Adrenal gland (tissue), 12 donors: ENCODE results near the gene UBE2N. TPM values are rescaled to one million over a fixed set of nuclear protein-coding genes. Genes with fewer than 3 reads are reported as not detected.

Experiments
- DNase-seq, 7 donors: peaks; one replicate each; pipeline ENCODE4 v3.0.0-alpha.2; 2019 to 2020
- H3K27ac ChIP-seq, 5 donors: fragments of 200-600 bp; sonication (generic) in 4 of 5; 1 replicate in 3 of 5; 2 replicates in 2 of 5; pipeline versions ENCODE4 v1.5.1 to v1.8.0; 2016 to 2020; ENCODE audit warnings: mild to moderate bottlenecking in 1 of 5
- H3K27me3 ChIP-seq: fragments of 200-600 bp; 2 replicates; pipeline ENCODE4 v1.8.0; 2021
- H3K36me3 ChIP-seq, 2 donors: fragments of 200-600 bp; replicated peaks in 1 of 2; 1 replicate in 1 of 2; 2 replicates in 1 of 2; pipeline versions ENCODE4 v1.5.1 to v1.8.0; 2018 to 2022
- H3K4me1 ChIP-seq, 2 donors: fragments of 200-600 bp; replicated peaks in 1 of 2; 1 replicate in 1 of 2; 2 replicates in 1 of 2; pipeline versions ENCODE4 v1.5.1 to v1.8.0; 2018 to 2021
- H3K4me3 ChIP-seq, 4 donors: fragments of 200-600 bp; sonication (generic) in 3 of 4; one replicate each; pipeline ENCODE4 v1.5.1; 2016 to 2018
- H3K9me3 ChIP-seq, 3 donors: fragments of 200-600 bp; sonication (generic) in 1 of 3; replicated peaks in 1 of 3; 1 replicate in 2 of 3; 2 replicates in 1 of 3; pipeline versions ENCODE4 v1.5.1 to v1.8.0; 2016 to 2021
- POLR2A ChIP-seq, 2 donors: fragments of 450-650 bp; IDR thresholded peaks; one replicate each; pipeline ENCODE4 v1.6.1; 2017; ENCODE audit warnings: antibody characterized with exemption in 2 of 2, mild to moderate bottlenecking in 2 of 2, moderate library complexity in 1 of 2
- WGBS, 4 donors: extraction: QIAGEN DNeasy Blood & Tissue Kit in 2 of 4; methylation state at CpG; one replicate each; pipeline versions ENCODE4 v1.1.5 to v1.1.7; 2013 to 2017; 5-methylcytosine and 5-hydroxymethylcytosine counted together
- intact Hi-C, 2 donors: fragments of 100-400 bp; cut with DNase I; formaldehyde crosslinking; loops; one replicate each; pipeline versions ENCODE4 v1.14.1 to v1.15.0; 2022 to 2023
- polyA plus RNA-seq, 3 donors: library from polyadenylated mRNA; stranded (reverse); fragments of 200-250 nt in 2 of 3; fragments of 350-450 nt in 1 of 3; fragmentation: Illumina TruSeq in 1 of 3; extraction: RNeasy Lipid Tissue Mini Kit (QIAGEN cat#74804) in 1 of 3; gene quantifications; one replicate each; pipeline ENCODE4 v1.2.3, GENCODE V29; 2013 to 2014
- total RNA-seq, 9 donors: library from RNA; depleted of rRNA in 4 of 9; stranded (reverse); fragments of >200 nt in 4 of 9; fragments of 120-200 nt in 1 of 9; fragmentation: NEBNext Ultra II Directional in 1 of 9; extraction: Animal tissue kit (Norgen Biotek cat#: 25700) in 1 of 9; gene quantifications; one replicate each; pipeline versions ENCODE4 v1.1.0 to v1.2.4, GENCODE V29; 2013 to 2023
- TF ChIP-seq, protein P1 (sequence below), 6 experiments: fragments of 450-650 bp in 4 of 6; fragments of 200-600 bp in 2 of 6; sonication (generic) in 1 of 6; IDR thresholded peaks; 1 replicate in 5 of 6; 2 replicates in 1 of 6; pipeline versions ENCODE4 v1.5.1 to v1.8.0; 2016 to 2021; ENCODE audit warnings: antibody characterized with exemption in 6 of 6, mild to moderate bottlenecking in 2 of 6, moderate library complexity in 1 of 6
- donor health status: healthy with polysubstance abuse.
- donor health status: Bipolar disorder and iron deficiency.
- donor health status: DM: yes; HTN: yes; CAD: no.
- donor health status: DM: no; HTN: no; CAD: no.
- donor health status: DM: no; HTN: no; CAD: no.
- donor health status: DM: yes; HTN: yes; CAD: no.

The UBE2N gene
- total and polyA plus RNA-seq, 12 donors: 22.1 to 186 (median 68.5) TPM

DNA sequence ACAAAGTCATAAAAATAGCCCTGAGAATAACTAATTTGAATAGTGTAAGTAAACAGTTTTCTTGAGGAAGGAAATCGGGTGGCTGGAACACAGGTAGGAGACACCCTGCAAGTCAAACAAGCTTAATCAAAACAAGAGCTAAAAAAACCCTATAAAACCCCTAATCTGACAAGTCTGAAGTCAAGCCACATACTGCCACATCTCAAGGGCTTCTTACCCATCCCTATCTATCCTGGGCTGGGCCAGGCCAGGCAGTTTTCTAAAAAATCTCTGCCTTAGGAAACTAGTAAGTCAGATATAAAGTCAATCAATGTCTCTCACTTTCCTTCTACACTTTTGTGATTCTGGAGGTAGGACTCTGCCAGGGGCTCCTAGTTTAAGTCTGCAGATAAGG, 15.3 kb downstream of the UBE2N start:
- no peaks in the 10 kb centered on the region for H3K9me3 ChIP-seq
- peaks cover 10 to 57% of the 10 kb centered on the region in 2 donors for H3K4me1 ChIP-seq
- H3K27me3 ChIP-seq: no peaks in the 10 kb centered on the region
- 32 to 57% (median 43%) methylated on average over 1 of the region's 1 CpG for WGBS, 4 donors
- H3K36me3 ChIP-seq: no peaks in the 10 kb centered on the region
- H3K27ac ChIP-seq: peak overlapping the region in 1 of 5 donors; percentile 2
- no peak overlapping the region for H3K4me3 ChIP-seq
- intact Hi-C loops: no loop called here
- DNase-seq: no peak
- no peak for TF ChIP-seq POLR2A (IDR thresholded peaks at IDR 0.05)
- TF ChIP-seq, protein P1, sequence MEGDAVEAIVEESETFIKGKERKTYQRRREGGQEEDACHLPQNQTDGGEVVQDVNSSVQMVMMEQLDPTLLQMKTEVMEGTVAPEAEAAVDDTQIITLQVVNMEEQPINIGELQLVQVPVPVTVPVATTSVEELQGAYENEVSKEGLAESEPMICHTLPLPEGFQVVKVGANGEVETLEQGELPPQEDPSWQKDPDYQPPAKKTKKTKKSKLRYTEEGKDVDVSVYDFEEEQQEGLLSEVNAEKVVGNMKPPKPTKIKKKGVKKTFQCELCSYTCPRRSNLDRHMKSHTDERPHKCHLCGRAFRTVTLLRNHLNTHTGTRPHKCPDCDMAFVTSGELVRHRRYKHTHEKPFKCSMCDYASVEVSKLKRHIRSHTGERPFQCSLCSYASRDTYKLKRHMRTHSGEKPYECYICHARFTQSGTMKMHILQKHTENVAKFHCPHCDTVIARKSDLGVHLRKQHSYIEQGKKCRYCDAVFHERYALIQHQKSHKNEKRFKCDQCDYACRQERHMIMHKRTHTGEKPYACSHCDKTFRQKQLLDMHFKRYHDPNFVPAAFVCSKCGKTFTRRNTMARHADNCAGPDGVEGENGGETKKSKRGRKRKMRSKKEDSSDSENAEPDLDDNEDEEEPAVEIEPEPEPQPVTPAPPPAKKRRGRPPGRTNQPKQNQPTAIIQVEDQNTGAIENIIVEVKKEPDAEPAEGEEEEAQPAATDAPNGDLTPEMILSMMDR (IDR thresholded peaks at IDR 0.05): no peak

DNA sequence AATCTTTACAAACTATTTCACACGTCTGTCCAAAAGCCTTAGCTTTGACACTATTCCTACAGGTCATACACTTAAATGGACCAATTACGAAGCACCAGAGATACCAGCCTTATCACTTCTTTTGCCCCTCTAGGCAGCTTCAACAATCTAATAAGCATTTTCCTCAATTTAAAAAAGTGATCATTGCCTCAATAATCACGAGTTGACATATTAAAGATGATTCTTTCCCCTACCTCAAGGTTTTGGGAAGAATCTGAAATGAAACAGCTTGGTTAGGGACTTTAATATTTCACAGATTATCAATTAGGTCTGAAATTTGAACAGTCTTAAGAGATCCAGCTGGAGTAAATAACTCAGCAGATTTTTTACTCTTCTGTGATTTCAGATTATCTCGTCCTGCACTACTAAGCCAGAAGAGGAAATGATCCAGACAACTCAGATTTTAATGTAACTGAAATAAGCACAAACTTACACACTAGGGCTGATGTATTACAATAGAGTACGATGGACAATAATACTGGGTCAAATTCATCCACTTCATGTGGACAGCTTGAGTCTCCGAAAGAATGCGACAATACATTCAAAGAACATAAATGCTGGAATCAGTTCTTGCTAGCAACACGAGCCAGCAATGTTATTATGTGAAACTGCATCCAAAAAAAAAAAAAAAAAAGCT, 15.9 kb downstream of the UBE2N start:
- 47 to 57% (median 52%) methylated on average over 8 of the region's 8 CpGs for WGBS, 4 donors
- TF ChIP-seq POLR2A (IDR thresholded peaks at IDR 0.05): no peak
- TF ChIP-seq, protein P1 (IDR thresholded peaks at IDR 0.05): no peak
- Histone ChIP-seq H3K27me3 (no peaks in the 10 kb centered on the region), H3K4me1 (peaks cover 10 to 54% of the 10 kb centered on the region in 2 donors), H3K27ac (peak overlapping the region in 2 of 5 donors; percentile 2 to 25), H3K4me3 (no peak overlapping the region), H3K36me3 (no peaks in the 10 kb centered on the region), H3K9me3 (no peaks in the 10 kb centered on the region)
- no peak for DNase-seq
- intact Hi-C loops: no loop called here

DNA sequence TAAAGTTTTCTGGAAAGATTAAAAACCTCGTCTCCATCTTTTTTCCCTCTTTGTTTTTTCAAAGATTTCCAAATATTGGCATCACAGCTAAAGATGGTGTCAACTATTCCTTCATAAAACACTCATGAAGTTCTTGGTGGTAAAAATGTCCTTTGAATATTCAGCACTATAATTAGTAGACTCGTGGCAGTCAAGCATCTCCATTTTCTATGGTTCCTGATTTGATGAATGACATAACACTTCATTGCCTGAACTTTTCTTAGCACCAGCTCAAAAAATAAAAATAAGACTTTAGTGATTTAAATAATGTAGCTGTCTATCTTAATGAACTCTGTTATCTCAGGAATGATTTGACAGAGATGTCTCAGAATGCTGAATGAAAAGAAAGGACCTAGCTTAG, 19.7 kb downstream of the UBE2N start:
- H3K27ac ChIP-seq: no peak overlapping the region
- 65 to 80% (median 70%) methylated on average over 2 of the region's 2 CpGs for WGBS, 4 donors

DNA sequence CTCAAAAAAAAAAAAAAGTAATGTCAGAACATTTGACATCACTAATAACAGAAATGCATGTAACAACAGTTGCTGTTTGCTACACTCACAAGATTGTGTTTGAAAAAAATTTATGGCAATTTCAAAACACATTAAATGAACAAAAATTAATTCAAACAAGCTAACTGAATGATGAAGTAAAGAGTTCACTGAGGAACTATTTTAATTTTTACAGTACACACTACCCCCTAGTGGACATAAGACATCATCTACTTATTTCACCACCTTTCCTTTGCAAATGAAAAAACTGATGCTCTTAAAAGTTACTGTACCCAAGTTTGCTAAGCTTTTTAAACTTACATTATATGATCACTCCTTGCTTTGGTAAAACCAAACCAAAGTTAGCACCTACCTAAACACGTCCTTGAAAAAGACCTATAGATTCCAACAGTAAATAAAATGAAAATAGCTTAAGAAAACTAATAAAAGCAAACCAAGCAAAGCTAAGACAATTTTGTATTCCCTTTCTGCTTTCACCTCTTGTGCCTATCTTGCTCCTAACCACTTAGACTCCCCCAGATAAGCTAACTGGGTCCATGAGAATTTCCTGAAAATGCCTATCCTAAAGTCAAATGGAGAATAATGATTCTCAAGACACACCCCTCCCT, 22.2 kb downstream of the UBE2N start:
- intact Hi-C loops: no loop called here
- Histone ChIP-seq H3K27me3 (no peaks in the 10 kb centered on the region), H3K9me3 (no peaks in the 10 kb centered on the region), H3K36me3 (no peaks in the 10 kb centered on the region), H3K27ac (no peak overlapping the region), H3K4me3 (peak overlapping the region in 1 of 4 donors; percentile 10), H3K4me1 (peaks cover 7 to 35% of the 10 kb centered on the region in 2 donors)
- no peak for DNase-seq
- WGBS, 4 donors: 12 to 30% (median 21%) methylated on average over 1 of the region's 1 CpG
- TF ChIP-seq, protein P1 (IDR thresholded peaks at IDR 0.05): peak; percentile 55 to 81 (median 72)
- TF ChIP-seq POLR2A (IDR thresholded peaks at IDR 0.05): no peak

More for the DNA sequence above, 19.7 kb downstream of the UBE2N start:
- TF ChIP-seq POLR2A (IDR thresholded peaks at IDR 0.05): no peak
- TF ChIP-seq, protein P1 (IDR thresholded peaks at IDR 0.05): no peak
- peaks cover 10 to 44% of the 10 kb centered on the region in 2 donors for H3K4me1 ChIP-seq
- DNase-seq: no peak
- H3K36me3 ChIP-seq: no peaks in the 10 kb centered on the region
- no peaks in the 10 kb centered on the region for H3K9me3 ChIP-seq
- H3K4me3 ChIP-seq: no peak overlapping the region
- no peaks in the 10 kb centered on the region for H3K27me3 ChIP-seq
- intact Hi-C loops: no loop called here
